LNCaP clone FGC (cell line): ENCODE measurements around the gene SLC7A5.
A peak's percentile ranks its signal among the peaks of the same experiment; 100 is the strongest.
"Not testable (repeated sequence)": the region's sequence is repeated elsewhere in the genome, so short reads cannot be mapped to it uniquely, and the experiment has no call there.

ENCODE experiments used
- DNase-seq: peaks from one replicate; pipeline ENCODE4 v3.0.0-alpha.2; 2011; ENCODE audit warnings: low read depth
- H3K4me3 ChIP-seq: 2 replicates; pipeline ENCODE4 v1.5.1; 2011; ENCODE audit warnings: mild to moderate bottlenecking, low read depth, low read length, control low read depth
- CTCF ChIP-seq: IDR thresholded peaks from 2 replicates; pipeline ENCODE4 v1.5.1; 2012; ENCODE audit warnings: mild to moderate bottlenecking; ENCODE audit not compliant: control insufficient read depth, insufficient read depth; ENCODE audit errors: extremely low read depth

The SLC7A5 gene

GRCh38 chr16:87897521-87898505 lies 28.5 kb upstream of the SLC7A5 start:
- no peak for DNase-seq
- TF ChIP-seq CTCF, result no peak
- no peak overlapping the region for H3K4me3 ChIP-seq

GRCh38 chr16:87896924-87897520 lies 27.7 kb upstream of the SLC7A5 start:
- H3K4me3 ChIP-seq, DNase-seq: not testable (repeated sequence)

- H3K4me3 ChIP-seq, DNase-seq: not testable (repeated sequence)
These were observed 27.0 kb upstream of the SLC7A5 start for GRCh38 chr16:87896176-87896890.

GRCh38 chr16:87895641-87896141 lies 26.4 kb upstream of the SLC7A5 start:
- no peak overlapping the region for H3K4me3 ChIP-seq
- no peak for TF ChIP-seq CTCF
- no peak for DNase-seq

- H3K4me3 ChIP-seq, DNase-seq: not testable (repeated sequence)
These were observed 24.7 kb upstream of the SLC7A5 start for GRCh38 chr16:87894005-87894404.

GRCh38 chr16:87891764-87892163 lies 22.5 kb upstream of the SLC7A5 start:
- no peak for TF ChIP-seq CTCF
- H3K4me3 ChIP-seq, result no peak overlapping the region
- DNase-seq, result no peak

GRCh38 chr16:87889762-87890161 lies 20.5 kb upstream of the SLC7A5 start:
- H3K4me3 ChIP-seq, result not testable (repeated sequence)
- peak; percentile 20; the same call in 1 of the 2 replicates for TF ChIP-seq CTCF

GRCh38 chr16:87888346-87888745 lies 19.0 kb upstream of the SLC7A5 start:
- not testable (repeated sequence) for H3K4me3 ChIP-seq, DNase-seq

More at GRCh38 chr16:87889762-87890161, 20.5 kb upstream of the SLC7A5 start:
- DNase-seq, result not testable (repeated sequence)

GRCh38 chr16:87887931-87888330 lies 18.6 kb upstream of the SLC7A5 start:
- not testable (repeated sequence) for H3K4me3 ChIP-seq, DNase-seq

- not testable (repeated sequence) for H3K4me3 ChIP-seq, DNase-seq
These were observed 16.2 kb upstream of the SLC7A5 start for GRCh38 chr16:87885371-87885967.
